Middle frontal gyrus (tissue), 1 donor: Measurements from ENCODE around the gene GRM4.
"Not testable (repeated sequence)": the region's sequence is repeated elsewhere in the genome, so short reads cannot be mapped to it uniquely, and the experiment has no call there.

Experiments used
- DNase-seq: peaks from one replicate; pipeline ENCODE4 v3.0.0-alpha.2; 2015; ENCODE audit warnings: low spot score; ENCODE audit errors: extremely low spot score

The GRM4 gene

DNA sequence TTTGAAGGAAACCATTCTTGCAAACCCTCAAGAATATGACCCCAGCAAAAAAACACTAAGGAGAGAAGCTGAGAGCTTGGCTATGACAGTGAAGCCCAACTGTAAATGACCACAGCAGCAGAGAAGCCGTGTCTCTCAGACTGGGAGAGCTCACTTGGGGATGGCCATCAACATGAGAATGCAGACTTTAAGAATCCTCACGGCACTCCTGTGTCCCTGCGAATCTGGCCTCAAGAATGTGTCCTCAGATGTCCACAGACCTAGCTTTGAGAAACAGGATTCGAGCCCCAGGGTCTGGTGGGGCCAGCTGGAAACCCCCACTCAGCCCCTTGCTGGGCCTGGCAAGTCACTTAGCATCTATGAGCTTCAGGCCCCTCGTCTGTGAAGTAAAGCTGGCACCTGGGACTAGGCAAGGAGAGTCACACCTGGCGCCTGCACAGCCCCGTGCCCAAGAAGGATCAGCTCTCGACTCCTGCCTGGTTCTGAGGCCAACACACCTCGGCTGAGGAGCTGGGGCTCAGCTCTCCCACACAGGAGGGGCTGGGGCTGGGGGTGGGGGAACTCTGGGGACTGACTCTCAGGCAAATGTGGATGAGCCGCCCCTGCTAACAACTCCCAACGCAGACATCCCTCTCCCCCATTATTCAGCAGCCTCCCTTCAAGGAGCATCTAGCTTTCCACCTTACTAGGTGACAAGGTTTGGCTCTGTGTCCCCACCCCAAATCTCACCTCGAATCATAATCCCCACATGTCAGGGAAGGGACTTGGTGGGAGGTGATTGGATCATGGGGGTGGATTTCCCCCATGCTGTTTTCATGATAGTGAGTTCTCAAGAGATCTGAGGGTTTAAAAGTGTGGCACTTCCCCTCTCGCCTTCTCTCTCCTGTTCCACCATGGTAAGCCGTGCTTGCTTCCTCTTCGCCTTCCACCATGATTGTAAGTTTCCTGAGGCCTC is 97.7 kb downstream of the GRM4 start:
- DNase-seq = no peak

DNA sequence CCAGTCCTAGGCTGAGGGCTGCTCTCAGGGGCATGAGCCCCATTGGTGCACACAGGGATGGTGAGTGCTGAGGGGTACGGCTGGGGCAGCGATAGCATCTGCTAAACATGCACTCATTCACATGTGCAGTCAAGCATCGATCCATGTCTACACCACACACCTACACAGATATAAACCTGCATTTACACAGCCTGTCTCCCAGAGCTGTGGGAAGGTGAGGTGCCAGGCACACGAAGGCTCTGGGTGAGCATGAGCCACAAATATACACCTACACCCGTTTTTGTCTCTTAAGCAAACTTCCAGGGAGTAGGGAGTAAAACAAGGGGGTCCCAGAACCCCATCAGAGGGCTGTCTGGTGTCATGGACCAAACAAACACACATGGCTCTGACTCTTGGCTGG is 99.3 kb downstream of the GRM4 start:
- DNase-seq = no peak

DNA sequence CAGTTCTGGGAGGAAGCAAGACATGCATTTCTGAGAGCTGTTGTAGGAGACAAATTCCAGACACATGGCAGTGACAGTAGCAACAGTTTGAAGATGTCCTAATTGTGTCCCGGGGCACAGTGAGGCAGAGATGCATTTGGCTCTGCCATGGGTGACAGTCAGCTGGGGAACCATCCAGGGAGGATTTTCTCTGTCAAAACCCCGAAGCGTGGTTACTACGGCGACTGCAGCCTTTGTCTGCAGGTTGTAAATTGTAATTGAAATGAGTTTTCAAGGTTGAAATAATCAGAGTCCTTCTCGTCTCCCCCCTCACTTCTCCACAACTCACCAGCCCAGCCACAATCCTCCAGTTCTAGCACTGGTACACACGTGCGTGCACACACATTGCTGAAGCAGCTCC is 100.1 kb downstream of the GRM4 start:
- DNase-seq = no peak

DNA sequence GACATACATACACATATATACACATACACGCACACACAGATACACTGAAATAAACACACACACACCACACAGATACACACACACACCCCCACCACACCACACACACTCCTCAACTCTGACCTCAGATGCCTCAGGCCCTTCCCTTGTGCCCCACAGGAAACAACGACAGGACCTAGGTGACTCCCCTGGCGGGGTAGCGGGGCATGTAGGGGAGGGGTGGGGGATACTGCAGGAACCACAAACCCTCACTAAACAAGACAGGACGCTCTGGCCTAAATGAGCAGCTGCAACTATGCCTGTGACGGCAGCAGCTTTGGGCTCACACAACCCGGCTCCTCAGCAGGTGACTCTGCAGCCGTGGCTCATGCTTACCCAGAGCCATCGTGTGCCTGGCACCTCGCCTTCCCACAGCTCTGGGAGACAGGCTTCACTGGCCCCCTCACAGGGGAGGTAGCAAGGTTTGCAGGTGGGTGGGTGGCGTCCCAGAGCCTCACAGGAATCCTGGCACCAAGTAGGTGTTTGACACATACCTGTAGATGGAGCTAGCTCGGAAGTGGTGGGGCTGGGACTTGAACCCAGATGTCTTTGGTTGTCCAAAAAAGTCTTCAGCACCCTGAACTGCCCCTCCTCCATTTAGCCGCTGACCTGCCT is 100.8 kb downstream of the GRM4 start:
- no peak for DNase-seq

DNA sequence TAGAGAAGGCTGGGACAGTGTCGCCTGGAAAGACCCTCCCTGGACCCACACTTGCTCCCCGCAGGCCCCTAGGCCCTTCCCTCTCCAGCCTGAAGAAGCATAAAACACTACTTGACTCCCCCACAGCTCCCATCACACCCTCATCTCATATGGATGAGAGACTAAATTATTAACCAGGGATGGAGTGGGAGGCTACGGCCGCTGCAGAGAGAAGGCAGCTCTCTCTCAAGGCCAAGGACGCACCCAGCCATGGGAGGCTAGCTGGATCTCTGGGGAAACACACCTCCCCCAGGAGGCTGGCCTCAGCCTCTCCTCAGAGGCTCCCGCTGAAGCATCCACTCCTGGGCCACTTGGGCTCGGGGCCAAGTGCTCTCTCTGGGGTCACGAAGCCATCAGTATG is 102.5 kb downstream of the GRM4 start:
- no peak for DNase-seq

DNA sequence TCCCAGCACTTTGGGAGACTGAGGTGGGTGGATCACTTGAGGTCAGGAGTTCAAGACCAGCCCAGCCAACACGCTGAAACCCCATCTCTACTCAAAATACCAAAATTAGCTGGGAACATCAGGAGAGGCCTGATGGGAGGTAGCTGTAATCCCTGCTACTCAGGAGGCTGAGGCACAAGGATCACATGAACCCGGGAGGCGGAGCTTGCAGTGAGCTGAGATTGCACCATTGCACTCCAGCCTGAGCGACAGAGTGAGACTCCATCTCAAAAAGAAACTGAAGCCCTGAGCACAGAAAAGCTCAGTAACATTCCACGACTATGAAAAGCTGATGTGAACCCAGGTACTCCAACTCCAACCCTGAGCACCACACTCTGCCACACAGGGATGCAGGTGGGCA is 103.9 kb downstream of the GRM4 start:
- DNase-seq = not testable (repeated sequence)

DNA sequence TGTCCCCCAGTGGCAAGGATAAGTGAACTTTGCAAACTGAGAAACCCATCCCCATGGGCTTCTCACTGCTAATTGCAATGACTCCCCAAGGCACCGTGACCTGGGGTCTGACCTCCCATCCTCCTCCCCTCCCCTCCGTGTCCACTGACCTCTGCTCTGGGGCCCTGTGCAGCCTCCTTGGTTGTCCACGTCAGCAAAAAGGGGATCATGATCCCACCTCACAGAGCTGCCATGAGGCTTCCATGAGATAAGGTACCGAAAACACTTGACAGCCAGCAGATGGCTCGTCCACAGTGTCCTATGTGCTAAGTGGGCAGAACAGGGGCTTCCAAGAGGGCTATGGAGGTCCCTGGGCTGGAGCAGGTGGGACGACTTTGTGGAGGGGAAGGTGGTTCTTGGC is 104.5 kb downstream of the GRM4 start:
- DNase-seq = no peak

DNA sequence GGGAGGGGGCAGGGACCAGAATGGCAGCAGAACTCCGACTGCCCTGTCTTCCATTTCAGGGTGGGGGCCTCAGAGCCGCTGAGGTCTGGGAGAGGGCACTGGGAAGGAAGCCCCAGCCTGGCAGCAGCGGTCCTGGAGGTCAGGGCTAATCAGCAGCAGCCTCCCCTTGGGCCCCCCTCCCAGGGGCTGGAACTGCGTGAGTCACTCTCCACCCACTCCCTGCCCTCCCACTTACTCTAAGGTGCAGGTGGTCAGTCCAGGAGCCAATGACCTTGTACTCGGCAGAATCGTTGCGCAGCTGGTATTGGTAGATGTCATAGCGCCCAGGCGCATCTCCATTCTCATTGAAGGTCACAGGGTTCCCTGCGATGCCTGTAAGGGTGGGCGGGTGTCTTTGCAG is 105.9 kb downstream of the GRM4 start:
- DNase-seq = no peak

DNA sequence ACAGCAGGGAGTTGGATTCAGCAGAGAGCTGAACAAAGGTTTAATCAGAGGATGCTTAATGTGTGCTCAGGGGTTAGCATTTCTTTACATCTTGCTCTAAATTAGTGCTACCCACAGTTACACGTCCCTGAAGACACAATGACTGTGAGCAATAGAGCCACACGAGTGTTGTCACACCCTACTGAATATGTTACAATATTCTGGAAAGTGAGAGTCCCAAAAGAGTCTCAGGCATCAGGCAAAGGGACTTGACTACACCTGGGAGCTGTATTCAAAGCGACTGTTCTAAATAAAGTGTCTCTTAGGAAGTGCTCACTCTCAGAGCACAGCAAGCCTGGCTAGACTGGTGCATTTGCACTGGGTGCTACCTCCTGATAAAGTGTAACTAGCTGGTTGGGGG is 108.7 kb downstream of the GRM4 start:
- DNase-seq = no peak

DNA sequence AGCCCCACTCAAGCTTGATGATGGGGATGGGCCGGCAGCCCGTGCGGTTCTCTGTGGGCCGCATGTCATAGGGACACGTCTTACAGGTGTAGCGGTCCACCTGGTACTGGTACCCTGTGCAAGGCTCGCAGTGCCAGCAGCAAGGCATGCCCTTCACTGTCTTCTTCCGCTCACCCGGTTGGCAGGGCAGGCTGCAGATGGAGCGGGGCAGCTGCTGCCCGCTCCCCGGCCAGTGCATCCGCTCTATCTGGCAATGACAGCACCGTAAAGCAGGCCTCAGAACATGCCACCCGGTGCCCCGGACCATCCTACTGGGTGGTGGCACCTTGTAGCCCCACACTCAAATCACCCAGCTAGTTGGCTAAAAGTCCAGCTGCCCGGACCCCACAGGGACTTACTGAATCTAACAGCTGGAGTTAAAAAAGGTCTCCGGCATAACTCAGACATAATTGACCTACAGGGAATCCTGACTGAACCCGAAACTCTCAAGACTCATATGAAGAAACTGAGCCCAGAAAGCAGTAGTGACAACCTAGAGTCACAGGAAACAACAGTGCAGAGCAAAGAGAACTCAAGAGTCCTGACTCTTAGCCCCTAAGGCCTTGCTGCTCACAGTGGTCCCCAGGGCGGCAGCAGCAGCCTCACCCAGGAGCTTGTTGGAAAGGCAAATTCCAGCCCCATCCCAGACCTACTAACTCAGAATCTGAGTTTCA is 109.4 kb downstream of the GRM4 start:
- DNase-seq = no peak

DNA sequence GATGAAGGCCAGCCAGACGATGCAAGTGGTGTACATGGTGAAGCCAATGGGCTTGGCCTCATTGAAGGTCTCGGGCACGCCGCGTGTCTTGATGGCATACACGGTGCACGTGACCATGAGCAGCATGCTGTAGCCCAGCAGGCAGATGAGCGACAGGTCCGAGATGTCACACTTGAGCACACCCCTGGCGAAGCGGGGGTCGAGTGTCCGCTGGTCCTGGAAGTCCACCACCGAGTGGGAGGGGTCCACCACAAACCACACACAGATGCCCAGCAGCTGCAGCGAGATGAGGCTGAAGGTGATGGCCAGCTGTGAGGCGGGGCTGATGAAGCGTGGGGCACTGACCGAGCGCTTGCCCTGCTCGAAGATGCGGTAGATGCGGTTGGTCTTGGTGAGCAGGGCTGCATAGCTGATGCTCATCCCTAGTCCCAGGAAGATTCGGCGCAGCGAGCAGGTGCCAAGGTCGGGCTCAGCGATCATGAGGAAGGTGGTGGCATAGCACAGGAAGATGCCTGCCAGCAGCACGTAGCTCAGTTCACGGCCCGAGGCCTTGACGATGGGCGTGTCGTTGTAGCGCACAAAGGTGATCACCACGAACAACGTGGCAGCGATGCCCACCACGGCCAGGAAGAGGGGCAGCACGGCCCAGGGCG is 110.1 kb downstream of the GRM4 start:
- DNase-seq = no peak

DNA sequence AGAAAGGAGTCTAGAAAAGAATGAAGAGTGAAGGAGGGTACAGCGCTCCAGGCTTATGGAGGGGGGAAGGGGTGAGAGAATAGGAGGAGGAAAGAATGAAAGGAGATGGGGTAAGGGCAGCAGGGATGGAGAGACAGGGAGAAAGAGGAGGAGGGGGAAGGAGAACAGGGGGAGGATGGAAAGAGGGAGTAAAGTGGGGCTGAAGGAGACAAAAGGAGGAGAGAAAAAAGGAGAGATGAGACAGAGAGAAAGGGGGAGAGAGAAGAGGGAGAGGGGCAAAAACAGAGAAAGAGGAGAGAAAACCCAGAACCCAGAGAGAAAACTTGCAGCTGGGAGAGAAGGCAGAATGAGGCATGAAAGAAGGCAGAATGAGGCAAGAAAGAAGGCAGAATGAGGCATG is 110.7 kb downstream of the GRM4 start:
- no peak for DNase-seq

DNA sequence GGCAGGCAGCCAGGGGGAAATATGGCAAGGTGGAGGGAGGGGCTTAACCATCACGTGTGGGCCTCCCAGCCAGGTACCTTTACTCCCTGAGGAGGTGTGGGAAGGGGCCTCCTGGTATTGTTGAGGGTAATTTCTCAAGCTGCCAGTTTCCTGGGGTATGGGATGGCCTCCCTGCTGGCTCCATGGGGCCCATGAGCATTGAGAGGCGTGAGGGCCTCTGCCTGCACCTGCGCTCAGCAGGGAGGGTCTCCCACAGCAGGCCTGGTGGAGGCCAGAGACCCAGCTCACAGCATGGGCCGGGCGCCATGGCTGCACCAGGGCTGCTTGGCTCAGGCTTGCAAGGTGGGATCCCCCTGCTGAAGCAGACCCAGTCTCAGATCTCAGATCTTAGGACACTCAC is 113.0 kb downstream of the GRM4 start:
- no peak for DNase-seq

DNA sequence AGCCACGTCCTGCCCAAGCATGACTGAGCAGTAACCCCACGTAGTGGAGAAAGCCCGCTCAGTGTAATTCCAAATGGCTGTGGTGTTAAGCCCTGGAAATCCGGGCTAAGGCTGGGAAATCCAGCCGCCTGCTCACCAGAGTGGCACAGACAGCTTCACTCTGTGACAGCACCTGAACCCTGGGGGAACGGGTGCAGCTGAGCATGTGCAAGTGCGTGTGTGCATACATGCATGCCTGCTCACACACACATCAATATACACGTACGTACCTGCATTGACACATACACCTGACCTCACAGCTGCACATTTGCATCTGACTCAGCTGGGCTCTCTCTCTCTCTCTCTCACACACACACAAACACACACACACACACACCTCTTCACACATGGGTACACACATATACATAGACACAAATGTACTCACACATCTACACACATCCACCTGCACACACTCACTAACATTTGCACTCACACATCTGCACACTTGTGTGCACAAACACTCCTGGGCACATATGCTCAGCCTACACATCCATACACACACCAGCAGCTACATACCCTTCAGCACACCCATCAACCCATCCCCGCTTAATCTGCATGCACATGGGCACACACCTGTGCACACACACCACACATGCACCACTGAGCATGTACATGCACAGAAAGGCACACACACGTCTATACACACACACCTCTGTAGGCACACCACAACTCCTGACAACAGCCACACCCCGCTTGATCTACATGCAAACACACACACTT is 114.1 kb downstream of the GRM4 start:
- no peak for DNase-seq

DNA sequence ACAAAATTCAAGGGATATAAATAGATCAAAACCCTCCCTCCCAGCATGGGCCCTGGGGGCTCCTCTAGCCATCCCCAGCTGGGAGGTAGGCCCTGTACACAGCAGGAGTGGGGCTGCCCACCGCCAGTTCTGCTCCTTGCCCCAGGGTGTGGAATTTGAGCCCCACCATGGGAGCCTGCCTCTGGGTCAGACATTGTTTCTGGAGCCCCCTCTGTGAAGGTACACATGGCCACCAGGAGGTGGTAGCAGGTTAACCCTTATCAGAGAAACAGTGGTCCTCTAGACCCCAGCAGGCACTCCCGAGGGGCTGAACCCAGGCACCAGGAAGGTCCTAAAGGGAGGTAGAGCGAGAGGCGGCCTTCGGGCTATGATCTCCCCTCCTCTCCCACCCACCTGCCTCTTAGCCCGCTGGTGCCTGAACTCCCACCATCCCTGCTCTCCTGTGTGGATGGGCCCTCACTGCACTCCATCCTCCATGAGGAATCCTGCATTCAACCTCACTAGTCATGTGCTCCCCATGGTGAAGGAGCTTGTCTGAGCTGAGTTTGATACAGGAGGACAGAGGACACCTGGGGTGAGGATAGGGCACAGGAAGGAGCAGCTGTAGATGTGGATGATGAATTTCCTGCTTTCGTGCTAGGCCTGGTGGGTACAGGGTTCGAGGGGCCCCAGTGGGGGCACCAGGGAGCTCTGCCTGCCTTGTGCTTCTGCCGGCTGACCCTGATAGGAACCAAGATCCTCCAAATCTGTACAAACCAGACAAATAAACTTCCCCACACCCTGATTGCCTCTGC is 114.9 kb downstream of the GRM4 start:
- DNase-seq = no peak

DNA sequence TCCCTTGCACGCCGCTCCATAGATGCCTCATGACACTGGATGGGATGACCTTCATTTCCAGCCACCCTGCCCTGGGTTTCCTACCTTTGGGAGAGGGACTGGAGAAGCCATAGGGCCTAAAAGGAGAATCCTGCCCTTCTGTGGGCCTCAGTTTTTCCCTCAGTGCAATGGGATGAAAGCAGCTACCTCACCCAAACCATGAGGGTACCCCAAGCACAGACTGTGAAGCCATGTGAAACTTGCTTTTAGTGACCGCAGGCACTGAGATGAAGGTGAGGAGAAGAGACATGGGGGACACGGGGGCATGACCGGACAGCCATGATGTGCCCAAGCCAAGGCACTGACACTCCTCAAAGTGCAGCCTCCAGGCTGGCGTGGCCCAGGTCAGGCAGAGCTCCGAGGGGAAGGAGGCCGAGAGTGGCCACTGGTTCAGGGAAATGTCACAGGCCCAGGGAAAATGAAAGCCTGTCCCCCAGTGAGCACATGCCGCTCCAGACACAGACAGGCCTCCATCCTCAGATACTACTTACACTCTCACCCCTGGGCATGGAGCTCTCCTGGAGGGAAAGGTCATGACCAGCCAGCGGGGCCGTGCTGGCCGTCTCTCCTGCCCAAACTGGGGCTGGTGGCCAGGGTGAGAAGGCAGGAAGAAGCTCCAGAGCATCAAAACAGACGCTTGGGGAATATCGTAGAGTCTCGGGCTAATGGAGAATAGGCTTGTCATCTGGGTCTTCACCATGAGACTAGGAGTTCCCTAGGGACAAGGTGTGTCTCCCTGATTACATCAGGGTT is 116.2 kb downstream of the GRM4 start:
- DNase-seq = no peak

DNA sequence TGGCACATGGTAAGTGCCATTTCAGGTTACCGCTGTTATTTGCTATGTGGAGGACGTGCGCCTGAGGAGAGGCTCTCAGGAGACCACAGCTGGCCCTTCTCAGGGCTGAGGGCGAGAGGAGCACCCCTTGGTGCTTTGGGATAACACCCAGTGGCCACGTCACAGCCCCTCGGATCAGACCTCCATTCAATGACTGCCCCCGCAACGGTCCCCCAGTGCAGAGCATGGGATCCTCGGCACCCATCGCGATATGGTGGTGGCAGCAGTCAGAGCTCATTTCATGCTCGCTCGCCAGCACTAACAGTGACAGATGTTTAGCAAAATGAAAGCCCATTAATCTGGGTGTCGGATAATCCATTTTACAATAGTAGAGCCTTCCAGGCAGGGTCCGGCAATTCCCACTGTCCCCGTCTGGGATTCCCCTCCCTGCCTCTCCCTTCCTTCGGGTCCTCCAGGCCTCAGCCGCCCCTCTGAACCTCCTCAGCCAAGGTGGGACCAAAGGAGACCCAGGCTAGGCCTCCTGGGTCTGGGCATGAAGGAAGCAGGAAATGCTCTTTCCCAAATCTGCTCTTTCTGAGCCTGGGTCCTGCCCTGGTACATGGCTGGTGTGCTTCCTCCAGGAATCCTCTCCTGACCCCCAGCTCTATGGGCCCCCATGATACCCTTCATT is 117.1 kb downstream of the GRM4 start:
- no peak for DNase-seq

DNA sequence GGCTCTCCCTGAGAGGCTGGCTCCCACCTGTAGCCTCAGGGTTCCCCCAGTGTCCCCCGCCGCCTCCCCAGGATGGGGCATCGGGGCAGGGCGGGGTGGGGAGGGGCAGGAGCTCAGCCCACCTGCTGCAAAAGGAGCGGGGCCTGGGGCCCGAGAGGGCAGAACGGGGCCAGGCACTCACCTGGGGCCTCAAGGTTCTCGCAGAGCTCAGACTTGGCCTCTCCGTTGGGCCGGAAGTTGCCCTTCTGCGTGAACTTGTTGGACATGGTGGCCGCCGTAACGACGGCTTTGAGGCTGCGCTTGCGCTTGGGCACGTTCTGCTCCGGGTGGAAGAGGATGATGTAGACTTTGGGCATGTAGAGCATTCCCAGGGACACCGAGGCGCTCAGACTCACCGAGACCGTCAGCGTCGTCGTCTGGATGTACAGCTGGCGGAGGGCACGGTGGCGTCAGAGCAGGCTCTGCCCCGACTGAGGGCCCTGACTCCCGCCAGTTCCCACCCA is 117.9 kb downstream of the GRM4 start:
- no peak for DNase-seq
